Testis (tissue), 3 donors: ENCODE measurements around the gene LRRC3. TPM values are rescaled to one million over a fixed set of nuclear protein-coding genes. Genes with fewer than 3 reads are reported as not detected.

ENCODE experiments used
- DNase-seq: peaks from one replicate; pipeline ENCODE4 v3.0.0-alpha.2; 2019
- H3K27ac ChIP-seq, 2 donors: fragments of 200-600 bp; sonication (generic); one replicate each; pipeline ENCODE4 v1.5.1; 2019
- H3K27me3 ChIP-seq: fragments of 200-600 bp; sonication (generic); one replicate; pipeline ENCODE4 v1.5.1; 2019
- H3K36me3 ChIP-seq: fragments of 200-600 bp; sonication (generic); one replicate; pipeline ENCODE4 v1.5.1; 2017; ENCODE audit warnings: low read depth; ENCODE audit errors: missing control alignments
- H3K4me1 ChIP-seq: fragments of 200-600 bp; sonication (generic); one replicate; pipeline ENCODE4 v1.5.1; 2019
- H3K4me3 ChIP-seq, 2 donors: fragments of 200-600 bp; sonication (generic); one replicate each; pipeline ENCODE4 v1.5.1; 2017 to 2019
- H3K9me3 ChIP-seq: fragments of 200-600 bp; sonication (generic); one replicate; pipeline ENCODE4 v1.5.1; 2017
- POLR2A ChIP-seq: fragments of 450-650 bp; IDR thresholded peaks from one replicate; pipeline ENCODE4 v1.6.1; 2017; ENCODE audit warnings: antibody characterized with exemption, mild to moderate bottlenecking, moderate library complexity
- WGBS, 2 donors: methylation state at CpG; one replicate each; pipeline ENCODE4 v1.1.5; 2018; 5-methylcytosine and 5-hydroxymethylcytosine counted together
- intact Hi-C: fragments of 100-400 bp; cut with DNase I; formaldehyde crosslinking; loops from one replicate; pipeline ENCODE4 v1.15.1; 2023; ENCODE audit warnings: low total_unique reads
- polyA plus RNA-seq: library from polyadenylated mRNA; stranded (reverse); fragments of 350-450 nt; fragmentation: Illumina TruSeq; extraction: RNeasy Lipid Tissue Mini Kit (QIAGEN cat#74804); gene quantifications from one replicate; pipeline ENCODE4 v1.2.3, GENCODE V29; 2014; ENCODE audit warnings: low read depth, low replicate concordance; ENCODE audit not compliant: insufficient read depth
- total RNA-seq, 2 donors: library from RNA; depleted of rRNA; stranded (reverse); fragments of >200 nt; gene quantifications; one replicate each; pipeline ENCODE4 v1.2.3, GENCODE V29; 2016
- TF ChIP-seq, protein P1 (sequence below), 3 experiments: fragments of 450-650 bp in 2 of 3; fragments of 200-600 bp in 1 of 3; sonication (generic) in 1 of 3; IDR thresholded peaks; one replicate each; pipeline ENCODE4 v1.5.1; 2016 to 2019; ENCODE audit warnings: antibody characterized with exemption in 3 of 3, mild to moderate bottlenecking in 2 of 3, moderate library complexity in 1 of 3

The LRRC3 gene
- total and polyA plus RNA-seq, 3 donors from 2014 or later: 4.9 to 11.8 (median 8.3) TPM

DNA sequence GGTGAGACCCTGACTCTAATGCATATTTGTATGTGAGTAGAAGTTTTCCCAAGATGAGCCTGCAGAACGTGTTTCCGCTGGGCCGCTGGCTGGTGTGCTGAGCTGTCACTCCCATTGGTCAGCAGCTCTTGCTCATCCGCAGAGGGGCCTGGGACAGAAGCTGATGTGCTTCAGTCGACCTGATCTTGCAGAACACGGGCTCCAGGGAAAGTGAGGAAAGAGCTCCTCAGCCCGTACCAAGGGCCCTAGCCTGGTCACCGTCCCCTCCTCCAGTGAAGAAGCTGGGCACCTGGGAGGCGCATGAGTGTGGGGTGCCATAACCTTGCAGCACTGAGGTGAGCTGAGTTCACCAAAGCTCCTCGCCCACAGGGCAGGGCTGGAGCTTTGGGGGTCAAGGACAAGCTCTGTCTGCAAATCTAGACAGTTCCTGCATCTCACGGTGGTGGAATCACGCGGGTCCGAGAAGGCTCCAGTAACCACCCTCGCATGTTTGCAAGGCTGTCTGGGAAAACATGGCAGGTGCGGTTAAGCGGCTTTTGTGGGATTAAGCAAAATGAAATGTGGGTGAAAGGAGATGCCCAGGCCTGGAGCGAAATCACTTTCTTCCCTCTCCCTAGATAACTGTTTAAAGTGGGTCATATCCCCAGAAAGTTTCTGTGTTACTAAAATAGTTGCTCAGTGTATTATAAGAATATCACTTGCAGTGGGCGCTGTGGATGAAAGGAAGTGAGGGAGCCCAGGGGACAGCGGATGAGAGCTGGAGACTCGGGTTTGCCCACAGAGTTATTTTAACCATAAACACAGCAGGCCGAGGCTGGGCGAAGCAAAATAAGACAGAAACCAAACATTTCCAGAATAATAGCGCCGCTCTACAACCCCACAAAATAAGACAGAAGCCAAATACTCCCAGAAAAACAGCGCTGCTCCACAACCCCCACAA, 33.1 kb upstream of the LRRC3 start:
- intact Hi-C loops: no loop called here
- DNase-seq: no peak
- Histone ChIP-seq H3K27me3 (no peaks in the 10 kb centered on the region), H3K4me1 (no peaks in the 10 kb centered on the region), H3K4me3 (no peak overlapping the region), H3K27ac (no peak overlapping the region), H3K36me3 (no peaks in the 10 kb centered on the region), H3K9me3 (no peaks in the 10 kb centered on the region)
- WGBS, 2 donors: 83 to 85% methylated on average over 23 to 24 of the region's 26 CpGs
- TF ChIP-seq, protein P1, sequence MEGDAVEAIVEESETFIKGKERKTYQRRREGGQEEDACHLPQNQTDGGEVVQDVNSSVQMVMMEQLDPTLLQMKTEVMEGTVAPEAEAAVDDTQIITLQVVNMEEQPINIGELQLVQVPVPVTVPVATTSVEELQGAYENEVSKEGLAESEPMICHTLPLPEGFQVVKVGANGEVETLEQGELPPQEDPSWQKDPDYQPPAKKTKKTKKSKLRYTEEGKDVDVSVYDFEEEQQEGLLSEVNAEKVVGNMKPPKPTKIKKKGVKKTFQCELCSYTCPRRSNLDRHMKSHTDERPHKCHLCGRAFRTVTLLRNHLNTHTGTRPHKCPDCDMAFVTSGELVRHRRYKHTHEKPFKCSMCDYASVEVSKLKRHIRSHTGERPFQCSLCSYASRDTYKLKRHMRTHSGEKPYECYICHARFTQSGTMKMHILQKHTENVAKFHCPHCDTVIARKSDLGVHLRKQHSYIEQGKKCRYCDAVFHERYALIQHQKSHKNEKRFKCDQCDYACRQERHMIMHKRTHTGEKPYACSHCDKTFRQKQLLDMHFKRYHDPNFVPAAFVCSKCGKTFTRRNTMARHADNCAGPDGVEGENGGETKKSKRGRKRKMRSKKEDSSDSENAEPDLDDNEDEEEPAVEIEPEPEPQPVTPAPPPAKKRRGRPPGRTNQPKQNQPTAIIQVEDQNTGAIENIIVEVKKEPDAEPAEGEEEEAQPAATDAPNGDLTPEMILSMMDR (IDR thresholded peaks at IDR 0.05): no peak
- no peak for TF ChIP-seq POLR2A

DNA sequence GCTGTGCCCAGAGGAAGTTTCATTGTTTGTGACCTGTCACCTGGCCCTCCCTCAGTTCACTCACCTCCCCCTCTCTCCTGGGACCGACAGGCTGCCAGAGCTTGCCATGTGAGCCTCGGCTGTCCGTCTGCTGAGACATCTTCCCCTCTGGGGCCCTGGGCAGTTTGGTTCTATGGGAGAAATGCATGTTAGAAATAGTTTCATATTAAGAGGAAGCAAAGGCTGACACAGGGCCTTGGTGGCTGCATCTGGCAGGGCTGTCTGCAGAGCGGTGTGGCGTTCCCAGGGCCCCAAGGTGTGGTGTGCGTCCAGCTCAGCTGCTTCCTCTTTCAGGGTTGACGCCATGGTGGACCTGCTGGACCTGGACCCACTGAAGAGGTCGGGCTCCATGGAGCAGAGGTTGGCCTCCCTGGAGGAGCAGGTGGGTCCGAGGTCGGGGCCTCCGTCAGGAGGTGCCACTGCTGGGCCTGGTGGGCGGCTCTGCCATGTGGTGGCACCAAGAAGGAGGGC, 31.9 kb upstream of the LRRC3 start:
- intact Hi-C loops: no loop called here
- TF ChIP-seq, protein P1 (IDR thresholded peaks at IDR 0.05): no peak
- no peak for TF ChIP-seq POLR2A
- Histone ChIP-seq H3K27ac (no peak overlapping the region), H3K4me1 (no peaks in the 10 kb centered on the region), H3K4me3 (no peak overlapping the region), H3K9me3 (no peaks in the 10 kb centered on the region), H3K36me3 (no peaks in the 10 kb centered on the region), H3K27me3 (no peaks in the 10 kb centered on the region)
- DNase-seq: no peak
- 81 to 88% methylated on average over 8 to 12 of the region's 12 CpGs for WGBS, 2 donors

DNA sequence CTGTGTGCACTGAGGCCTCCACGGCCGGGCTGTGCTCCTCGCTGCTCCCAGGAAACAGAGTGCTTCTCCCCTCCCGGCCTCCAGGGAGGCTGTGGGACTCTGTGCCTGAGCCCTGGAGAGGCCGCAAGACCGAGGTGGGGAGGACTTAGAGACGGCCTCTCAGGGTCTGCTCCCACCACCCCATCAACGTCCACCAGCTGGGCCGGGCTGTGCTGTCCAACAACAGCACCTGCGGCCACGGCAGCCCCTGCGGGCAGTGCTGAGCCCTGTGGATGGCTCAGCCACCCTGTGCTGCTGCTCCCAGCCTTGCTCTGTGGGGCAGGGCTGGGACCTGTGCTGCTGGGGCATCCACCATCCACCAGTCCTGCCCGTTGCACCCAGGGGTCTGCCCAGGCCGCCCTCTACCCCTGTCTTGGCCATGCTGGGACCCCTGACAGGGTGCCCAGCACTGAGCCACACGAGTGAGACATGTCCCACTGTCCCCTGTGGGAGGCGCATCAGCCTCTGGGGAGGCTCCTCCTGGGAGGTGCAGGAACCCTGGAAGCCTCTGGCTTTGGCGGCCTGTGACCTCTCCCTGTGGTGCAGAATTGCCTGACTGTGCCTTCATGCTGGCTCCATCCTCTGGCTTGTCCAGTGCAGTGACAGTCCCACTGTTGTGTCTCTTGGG, 31.2 kb upstream of the LRRC3 start:
- H3K27me3 ChIP-seq: no peaks in the 10 kb centered on the region
- no peaks in the 10 kb centered on the region for H3K9me3 ChIP-seq
- TF ChIP-seq POLR2A: no peak
- TF ChIP-seq, protein P1 (IDR thresholded peaks at IDR 0.05): no peak
- intact Hi-C loops: no loop called here
- no peaks in the 10 kb centered on the region for H3K4me1 ChIP-seq
- DNase-seq: no peak
- H3K36me3 ChIP-seq: no peaks in the 10 kb centered on the region
- H3K27ac ChIP-seq: no peak overlapping the region
- WGBS, 2 donors: 78 to 82% methylated on average over 4 to 17 of the region's 17 CpGs
- H3K4me3 ChIP-seq: no peak overlapping the region

DNA sequence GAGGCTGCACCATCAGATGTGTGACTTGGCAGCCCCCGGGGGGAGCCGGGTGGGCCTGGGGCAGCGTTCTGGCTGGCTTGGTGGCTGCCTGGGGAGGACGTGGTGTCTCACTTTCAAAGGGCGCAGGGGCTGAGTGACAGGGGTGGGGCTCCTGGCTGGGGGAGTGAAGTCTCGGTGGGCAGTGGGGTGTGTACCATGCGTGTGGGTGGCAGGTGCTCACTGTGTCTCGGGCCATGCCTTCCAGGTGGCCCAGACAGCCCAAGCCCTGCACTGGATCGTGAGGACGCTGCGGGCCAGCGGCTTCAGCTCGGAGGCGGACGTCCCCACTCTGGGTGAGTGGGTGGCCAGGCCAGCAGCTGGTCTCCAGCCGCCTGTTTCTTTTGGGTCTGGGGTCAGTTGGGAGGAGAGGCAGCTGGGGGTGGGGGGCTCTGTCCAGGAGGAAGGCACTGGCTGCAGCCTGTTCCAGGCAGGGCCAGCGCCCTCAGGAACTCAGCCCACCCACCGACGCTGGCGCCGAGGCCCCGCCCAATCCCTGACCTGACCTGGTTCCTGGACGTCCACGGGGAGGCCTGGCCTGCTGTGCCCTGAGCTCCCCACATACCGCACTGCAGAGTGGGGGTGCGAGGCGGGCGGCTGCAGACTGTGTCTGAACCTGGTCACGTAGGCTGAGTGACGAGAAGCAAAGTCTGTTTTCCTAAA, 30.6 kb upstream of the LRRC3 start:
- no peaks in the 10 kb centered on the region for H3K9me3 ChIP-seq
- DNase-seq: no peak
- WGBS, 2 donors: 78% methylated on average over 30 of the region's 30 CpGs; no CpG with 5 or more reads in 1 of the 2 donors
- no peaks in the 10 kb centered on the region for H3K27me3 ChIP-seq
- no peaks in the 10 kb centered on the region for H3K4me1 ChIP-seq
- H3K36me3 ChIP-seq: no peaks in the 10 kb centered on the region
- no peak overlapping the region for H3K4me3 ChIP-seq
- H3K27ac ChIP-seq: no peak overlapping the region
- TF ChIP-seq POLR2A: no peak
- TF ChIP-seq, protein P1 (IDR thresholded peaks at IDR 0.05): no peak
- intact Hi-C loops: no loop called here
